Muscle layer of duodenum (tissue), 2 donors: ENCODE data around the gene KLC3.

ENCODE experiments used
- H3K27ac ChIP-seq: one replicate; pipeline ENCODE4 v1.7.0; 2013; ENCODE audit warnings: mild to moderate bottlenecking, low read length
- H3K27me3 ChIP-seq: one replicate; pipeline ENCODE4 v1.7.0; 2013; ENCODE audit warnings: low read depth, mild to moderate bottlenecking, control low read depth, low read length
- H3K36me3 ChIP-seq, 2 donors: one replicate each; pipeline ENCODE4 v1.7.0; 2013; ENCODE audit warnings: low read length in 2 of 2, control low read depth in 1 of 2, mild to moderate bottlenecking in 1 of 2; ENCODE audit not compliant: insufficient read depth in 2 of 2, control insufficient read depth in 1 of 2
- H3K4me1 ChIP-seq, 2 donors: one replicate each; pipeline ENCODE4 v1.7.0; 2013; ENCODE audit warnings: low read length in 2 of 2, mild to moderate bottlenecking in 2 of 2, control low read depth in 1 of 2, moderate library complexity in 1 of 2; ENCODE audit not compliant: insufficient read depth in 2 of 2, control insufficient read depth in 1 of 2
- H3K4me3 ChIP-seq, 2 donors: one replicate each; pipeline ENCODE4 v1.7.0; 2013; ENCODE audit warnings: low read length in 2 of 2, low read depth in 1 of 2, mild to moderate bottlenecking in 1 of 2
- H3K9me3 ChIP-seq, 2 donors: one replicate each; pipeline ENCODE4 v1.7.0; 2013; ENCODE audit warnings: low read length in 2 of 2, control low read depth in 1 of 2, mild to moderate bottlenecking in 1 of 2; ENCODE audit not compliant: control insufficient read depth in 1 of 2
- donor health status: healthy.

Gene KLC3

DNA sequence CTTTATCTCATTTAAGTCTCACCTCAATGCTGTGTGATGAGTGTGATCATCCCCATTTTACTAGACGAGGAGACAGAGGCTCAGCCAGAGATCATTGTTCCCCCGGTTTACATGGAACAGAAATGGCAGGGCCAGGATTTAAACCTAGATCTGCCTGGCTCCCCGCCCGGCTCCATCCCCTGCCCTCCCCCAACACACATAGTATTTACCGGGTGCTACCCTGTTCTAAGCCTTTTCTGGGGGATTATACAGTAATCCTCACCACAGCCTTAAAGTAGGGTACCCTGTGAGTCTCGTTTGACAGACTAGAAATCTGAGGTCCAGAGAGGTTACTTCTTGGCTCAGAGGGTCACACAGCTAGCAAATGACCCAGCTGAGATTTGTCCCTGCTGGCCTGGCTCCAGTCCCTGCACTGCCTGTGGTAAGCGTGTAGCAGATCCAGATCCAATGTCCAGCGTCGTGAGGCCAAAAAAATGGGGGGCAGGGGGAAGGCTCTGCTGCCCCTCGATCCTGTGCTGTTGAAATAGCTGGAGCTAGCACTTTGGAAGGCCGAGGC is 3.8 kb upstream of the KLC3 start:
- H3K27ac ChIP-seq: no peak overlapping the region
- peaks cover 2 to 9% of the 10 kb centered on the region in 2 donors for H3K4me1 ChIP-seq
- peaks cover 16% of the 10 kb centered on the region for H3K27me3 ChIP-seq
- H3K4me3 ChIP-seq: no peak overlapping the region
- H3K36me3 ChIP-seq: no peaks in the 10 kb centered on the region
- no peaks in the 10 kb centered on the region for H3K9me3 ChIP-seq

DNA sequence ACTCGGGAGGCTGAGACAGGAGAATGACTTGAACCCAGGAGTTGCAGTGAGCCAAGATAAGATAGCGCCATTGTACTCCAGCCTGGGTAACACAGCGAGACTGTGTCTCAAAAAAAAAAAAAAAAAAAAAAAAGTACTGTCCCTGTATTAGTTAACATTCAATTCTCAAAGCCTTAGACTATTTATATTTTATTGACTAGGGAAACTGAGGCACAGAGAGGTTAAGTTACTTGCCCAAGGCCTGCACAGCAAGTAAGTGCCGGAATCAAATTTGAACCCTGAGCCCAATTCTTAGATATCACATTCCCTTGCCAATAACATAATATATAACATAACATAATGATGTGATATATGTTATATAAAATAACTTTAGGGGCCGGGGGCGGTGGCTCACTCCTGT is 921 bp upstream of the KLC3 start:
- no peaks in the 10 kb centered on the region for H3K36me3 ChIP-seq
- H3K9me3 ChIP-seq: no peaks in the 10 kb centered on the region
- no peak overlapping the region for H3K27ac ChIP-seq
- no peak overlapping the region for H3K4me3 ChIP-seq
- peaks cover 2 to 9% of the 10 kb centered on the region in 2 donors for H3K4me1 ChIP-seq
- H3K27me3 ChIP-seq: peaks cover 16% of the 10 kb centered on the region

GRCh38 chr19:45340899-45341453 is 426 bp downstream of the KLC3 start:
- peaks cover 16% of the 10 kb centered on the region for H3K27me3 ChIP-seq

GRCh38 chr19:45342911-45343310 is 2.4 kb downstream of the KLC3 start:
- Histone ChIP-seq H3K27ac (no peak overlapping the region), H3K27me3 (peaks cover 16% of the 10 kb centered on the region), H3K4me3 (no peak overlapping the region), H3K36me3 (no peaks in the 10 kb centered on the region), H3K4me1 (peaks cover 2 to 9% of the 10 kb centered on the region in 2 donors), H3K9me3 (no peaks in the 10 kb centered on the region)

More at GRCh38 chr19:45340899-45341453, 426 bp downstream of the KLC3 start:
- Histone ChIP-seq H3K36me3 (no peaks in the 10 kb centered on the region), H3K4me3 (no peak overlapping the region), H3K27ac (no peak overlapping the region), H3K9me3 (no peaks in the 10 kb centered on the region), H3K4me1 (peaks cover 2 to 9% of the 10 kb centered on the region in 2 donors)

GRCh38 chr19:45344621-45345505 is 4.3 kb downstream of the KLC3 start:
- Histone ChIP-seq H3K27ac (no peak overlapping the region), H3K4me1 (peaks cover 0 to 9% of the 10 kb centered on the region in 2 donors), H3K36me3 (no peaks in the 10 kb centered on the region), H3K9me3 (no peaks in the 10 kb centered on the region), H3K4me3 (no peak overlapping the region), H3K27me3 (peaks cover 16% of the 10 kb centered on the region)

DNA sequence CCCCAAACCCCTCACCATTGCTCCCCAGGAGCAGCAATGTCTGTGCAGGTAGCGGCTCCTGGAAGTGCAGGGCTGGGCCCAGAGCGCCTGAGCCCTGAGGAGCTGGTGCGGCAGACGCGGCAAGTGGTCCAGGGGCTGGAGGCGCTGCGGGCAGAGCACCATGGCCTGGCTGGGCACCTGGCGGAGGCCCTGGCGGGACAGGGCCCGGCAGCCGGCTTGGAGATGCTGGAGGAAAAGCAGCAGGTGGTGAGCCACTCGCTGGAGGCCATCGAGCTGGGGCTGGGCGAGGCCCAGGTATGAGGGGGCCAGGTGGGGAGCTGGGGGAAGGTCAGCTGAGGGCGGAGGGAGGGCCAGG is 4.9 kb downstream of the KLC3 start:
- Histone ChIP-seq H3K4me3 (no peak overlapping the region), H3K36me3 (no peaks in the 10 kb centered on the region), H3K9me3 (no peaks in the 10 kb centered on the region), H3K27ac (no peak overlapping the region), H3K4me1 (peaks cover 0 to 6% of the 10 kb centered on the region in 2 donors), H3K27me3 (peaks cover 11% of the 10 kb centered on the region)

DNA sequence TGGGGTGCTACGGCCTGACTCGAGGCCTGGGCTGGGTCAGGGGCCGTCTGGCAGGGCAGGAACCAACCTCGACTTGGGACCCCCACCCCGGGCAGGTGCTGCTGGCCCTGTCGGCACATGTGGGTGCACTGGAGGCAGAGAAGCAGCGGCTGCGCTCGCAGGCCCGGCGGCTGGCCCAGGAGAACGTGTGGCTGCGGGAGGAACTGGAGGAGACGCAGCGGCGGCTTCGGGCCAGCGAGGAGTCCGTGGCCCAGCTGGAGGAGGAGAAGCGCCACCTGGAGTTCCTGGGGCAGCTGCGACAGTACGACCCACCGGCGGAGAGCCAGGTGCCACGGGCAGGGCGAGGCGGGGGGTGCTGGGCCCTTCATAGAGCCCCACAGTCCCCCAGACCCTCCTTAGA is 5.9 kb downstream of the KLC3 start:
- Histone ChIP-seq H3K36me3 (peaks cover 0 to 5% of the 10 kb centered on the region in 2 donors), H3K9me3 (no peaks in the 10 kb centered on the region), H3K27me3 (peaks cover 2% of the 10 kb centered on the region), H3K4me3 (no peak overlapping the region), H3K4me1 (no peaks in the 10 kb centered on the region), H3K27ac (no peak overlapping the region)

GRCh38 chr19:45347570-45348366 is 7.2 kb downstream of the KLC3 start:
- Histone ChIP-seq H3K27ac (no peak overlapping the region), H3K4me3 (no peak overlapping the region), H3K4me1 (no peaks in the 10 kb centered on the region), H3K9me3 (no peaks in the 10 kb centered on the region), H3K27me3 (no peaks in the 10 kb centered on the region), H3K36me3 (peaks cover 0 to 18% of the 10 kb centered on the region in 2 donors)

DNA sequence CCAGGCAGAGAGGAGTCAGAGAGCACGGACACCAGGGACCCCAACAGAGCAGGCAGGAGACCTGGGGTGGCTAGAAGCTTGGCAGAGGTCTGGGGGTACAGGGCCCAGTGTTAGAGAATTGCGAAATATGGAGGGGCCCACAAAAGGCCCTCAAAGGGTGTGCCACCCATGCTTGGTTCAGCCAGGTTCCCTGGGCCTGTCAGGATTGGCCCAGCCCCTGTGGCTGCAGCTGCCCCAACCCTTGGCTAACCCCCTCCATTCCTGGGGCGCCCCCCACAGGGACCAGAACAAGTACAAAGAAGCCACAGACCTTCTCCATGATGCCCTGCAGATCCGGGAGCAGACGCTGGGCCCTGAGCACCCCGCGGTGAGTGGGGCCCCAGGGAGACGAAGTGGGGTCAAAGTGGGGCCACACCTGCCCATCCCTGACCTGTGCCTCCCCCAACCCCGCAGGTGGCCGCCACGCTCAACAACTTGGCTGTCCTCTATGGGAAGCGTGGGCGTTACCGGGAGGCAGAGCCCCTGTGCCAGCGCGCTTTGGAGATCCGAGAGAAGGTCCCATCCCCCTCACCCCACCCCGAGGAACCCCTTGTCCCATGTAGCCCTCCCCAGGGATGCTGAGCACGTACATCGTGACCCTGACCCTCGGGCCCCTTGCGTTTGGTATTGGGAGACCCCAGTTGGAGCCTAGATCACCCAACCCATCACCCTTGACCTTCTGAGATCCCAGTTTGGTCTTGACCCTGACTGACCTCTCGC is 8.0 kb downstream of the KLC3 start:
- H3K9me3 ChIP-seq: no peaks in the 10 kb centered on the region
- H3K27me3 ChIP-seq: no peaks in the 10 kb centered on the region
- H3K4me1 ChIP-seq: no peaks in the 10 kb centered on the region
- no peak overlapping the region for H3K27ac ChIP-seq
- H3K4me3 ChIP-seq: no peak overlapping the region
- H3K36me3 ChIP-seq: peaks cover 5 to 26% of the 10 kb centered on the region in 2 donors

GRCh38 chr19:45349126-45349415 is 8.5 kb downstream of the KLC3 start:
- no peaks in the 10 kb centered on the region for H3K4me1 ChIP-seq

More at GRCh38 chr19:45349126-45349415, 8.5 kb downstream of the KLC3 start:
- no peaks in the 10 kb centered on the region for H3K27me3 ChIP-seq
- no peak overlapping the region for H3K27ac ChIP-seq
- peaks cover 8 to 29% of the 10 kb centered on the region in 2 donors for H3K36me3 ChIP-seq
- no peaks in the 10 kb centered on the region for H3K9me3 ChIP-seq
- no peak overlapping the region for H3K4me3 ChIP-seq
